Raji (cell line): ENCODE data around the gene LSAMP.

Source experiments
- POLR2A ChIP-seq: IDR thresholded peaks from 2 replicates; pipeline ENCODE4 v1.6.1; 2011; ENCODE audit warnings: low read depth, low read length, control low read depth; ENCODE audit not compliant: insufficient read depth

Gene LSAMP

DNA sequence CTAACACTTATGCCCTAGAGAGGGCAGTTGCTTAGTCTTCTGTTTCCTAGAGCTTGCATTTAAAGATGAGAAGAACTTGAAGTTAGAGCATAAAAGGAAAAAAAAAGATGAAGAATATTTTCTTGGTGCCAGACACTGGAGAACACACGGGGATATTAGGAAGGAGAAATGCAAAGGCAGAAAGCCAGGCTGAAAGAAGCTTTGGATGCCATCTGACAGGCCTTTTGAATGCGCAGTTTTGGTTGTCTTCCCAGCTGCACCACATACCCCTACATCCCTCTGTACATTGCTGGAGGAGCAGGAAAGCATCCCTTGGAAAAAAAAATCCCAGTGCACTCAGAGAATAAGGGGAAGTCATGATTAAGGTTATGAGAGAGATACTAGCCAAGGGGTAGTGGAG is 443.1 kb downstream of the LSAMP start:
- TF ChIP-seq POLR2A: no peak

GRCh38 chr3:116001151-116001621 is 444.1 kb downstream of the LSAMP start:
- TF ChIP-seq POLR2A: no peak

- TF ChIP-seq POLR2A: no peak
These were observed 445.0 kb downstream of the LSAMP start for GRCh38 chr3:116000311-116000710.

GRCh38 chr3:115999613-116000012 is 445.7 kb downstream of the LSAMP start:
- no peak for TF ChIP-seq POLR2A

DNA sequence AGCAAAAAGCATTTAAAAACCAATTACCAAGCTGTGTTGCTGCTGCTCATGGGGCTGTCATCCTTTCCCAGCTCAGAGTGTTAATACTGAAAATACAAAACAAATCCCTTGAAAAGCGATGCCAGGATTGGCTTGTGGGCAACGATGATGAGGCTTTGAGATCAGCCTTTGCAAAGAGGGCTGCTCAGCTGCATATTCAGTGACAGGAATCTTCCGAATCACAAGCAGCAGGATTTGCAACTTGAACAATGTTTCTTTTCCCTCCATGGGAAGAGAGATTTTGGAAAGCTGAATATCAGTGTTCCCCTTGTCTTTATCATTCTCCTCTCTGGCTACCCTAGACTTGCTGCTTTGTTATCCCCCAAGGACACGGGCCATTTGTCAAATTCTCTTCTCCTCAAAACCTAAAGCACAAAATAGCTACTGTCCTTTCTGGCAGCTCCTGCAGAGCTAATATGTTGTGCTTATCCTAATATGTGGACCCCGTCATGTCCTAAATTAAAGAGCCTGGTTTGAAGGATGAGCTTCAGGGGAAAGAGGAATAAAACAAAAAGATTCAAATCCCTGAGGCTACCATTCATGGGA is 446.2 kb downstream of the LSAMP start:
- no peak for TF ChIP-seq POLR2A

- no peak for TF ChIP-seq POLR2A
These were observed 448.7 kb downstream of the LSAMP start for GRCh38 chr3:115996420-115997108.

DNA sequence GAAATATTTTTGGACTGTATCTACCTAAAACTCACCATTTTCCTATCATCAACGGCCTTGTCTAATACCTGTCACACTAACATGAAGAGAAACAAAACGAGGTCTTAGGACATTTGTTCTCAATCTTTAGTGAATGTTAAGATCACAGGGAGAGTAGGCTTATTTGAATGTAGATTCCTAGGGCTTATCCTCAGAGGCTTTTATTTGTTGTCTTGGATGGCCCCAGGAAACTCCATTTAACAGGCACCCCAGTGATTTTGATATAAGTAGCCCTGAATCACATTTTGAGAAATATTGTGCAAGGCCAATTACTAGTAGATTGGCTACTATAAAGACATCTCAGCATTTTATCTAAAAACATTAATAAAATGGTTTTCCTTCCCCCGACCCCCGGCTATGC is 454.6 kb downstream of the LSAMP start:
- TF ChIP-seq POLR2A: no peak

DNA sequence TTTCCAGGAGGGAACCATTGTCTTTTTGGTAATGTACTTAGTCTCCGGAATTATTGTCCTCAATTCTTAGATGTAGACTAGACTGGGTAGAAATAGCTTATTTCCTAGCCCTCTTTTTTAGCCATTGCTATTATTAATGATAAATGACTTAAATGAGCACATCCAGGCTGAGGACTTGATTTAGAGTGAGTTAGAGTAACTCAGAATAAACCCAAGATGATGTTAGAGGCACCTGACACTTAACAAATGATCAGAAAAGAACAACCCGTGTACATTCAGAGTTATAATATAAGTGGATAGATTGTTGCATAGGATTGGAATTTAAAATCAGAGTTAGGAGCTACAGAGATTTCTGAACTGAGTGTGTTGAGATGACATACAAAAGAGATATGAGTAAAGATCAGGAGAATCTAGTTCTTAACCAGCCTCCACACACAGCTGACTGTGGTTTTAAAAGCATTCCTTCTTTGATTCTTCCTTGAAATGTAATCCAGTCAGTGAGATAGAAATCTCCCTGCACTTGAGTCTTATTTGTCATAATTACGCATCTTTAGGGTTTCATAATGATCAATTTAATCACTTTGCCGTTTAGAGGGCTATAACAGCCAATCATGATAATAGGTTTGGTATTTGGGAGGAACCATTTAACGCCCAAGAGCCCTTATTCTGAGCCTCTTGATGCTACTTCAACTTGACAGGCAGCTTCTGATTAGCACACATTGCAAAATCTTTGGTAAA is 455.4 kb downstream of the LSAMP start:
- no peak for TF ChIP-seq POLR2A

GRCh38 chr3:115986555-115987207 is 458.6 kb downstream of the LSAMP start:
- no peak for TF ChIP-seq POLR2A

DNA sequence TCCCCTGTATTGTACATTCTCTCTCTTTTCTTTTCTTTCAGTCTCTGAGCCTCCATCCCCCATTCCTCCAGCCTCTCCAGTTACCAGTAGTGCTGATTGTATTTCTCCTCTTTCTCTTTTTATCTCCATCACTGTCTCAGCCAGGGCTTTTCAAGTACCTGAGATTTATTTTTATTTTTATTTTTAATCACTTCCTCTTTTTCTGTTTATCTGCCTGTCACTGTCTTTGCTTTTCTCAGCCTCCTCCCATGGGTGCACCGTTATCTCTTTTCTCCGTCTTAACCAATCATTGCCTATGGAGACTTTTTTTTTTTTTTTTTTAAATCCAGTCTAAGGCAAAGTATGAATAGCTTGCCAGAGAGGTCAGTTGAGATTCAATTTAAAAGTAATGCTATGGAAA is 462.7 kb downstream of the LSAMP start:
- TF ChIP-seq POLR2A: no peak

DNA sequence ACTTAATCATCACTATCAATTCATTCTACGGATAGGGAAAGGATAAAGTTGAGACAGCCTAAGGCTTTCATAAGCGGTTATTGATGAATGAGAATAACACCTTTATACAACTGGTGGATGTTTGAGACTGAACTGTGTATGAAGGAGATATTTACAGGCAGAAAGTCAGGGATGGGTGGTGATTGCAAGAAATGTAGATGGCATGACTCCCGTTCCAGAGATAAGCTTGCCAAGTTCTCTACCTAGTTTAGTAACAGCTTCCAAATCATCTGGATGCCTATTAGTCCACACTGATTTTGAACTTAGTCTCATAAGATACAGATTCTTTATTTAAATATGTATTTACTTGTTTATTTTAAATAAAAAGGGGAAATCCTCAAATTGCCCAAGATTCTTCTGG is 463.2 kb downstream of the LSAMP start:
- TF ChIP-seq POLR2A: no peak

GRCh38 chr3:115980709-115981108 is 464.6 kb downstream of the LSAMP start:
- TF ChIP-seq POLR2A: no peak

DNA sequence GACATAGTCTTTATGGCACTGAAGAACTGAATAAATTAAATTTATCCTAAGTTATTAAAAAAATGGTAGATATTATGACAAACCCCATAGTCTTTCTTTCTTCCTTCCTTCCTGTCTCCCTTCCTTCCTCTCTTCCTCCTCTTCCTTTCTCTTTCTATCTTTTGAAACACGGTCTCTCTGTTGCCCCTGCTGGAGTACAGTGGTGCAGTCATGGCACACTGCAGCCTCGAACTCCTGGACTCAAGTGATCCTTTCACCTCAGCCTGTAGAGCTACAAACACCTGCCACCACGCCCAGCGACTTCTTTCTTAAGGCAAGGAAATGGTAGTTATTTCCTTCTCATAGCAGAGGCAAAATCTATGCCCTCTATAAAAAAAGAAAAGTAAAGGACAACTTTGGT is 467.4 kb downstream of the LSAMP start:
- TF ChIP-seq POLR2A: no peak

- TF ChIP-seq POLR2A: no peak
These were observed 469.5 kb downstream of the LSAMP start for GRCh38 chr3:115975796-115976195.

GRCh38 chr3:115975353-115975752 is 469.9 kb downstream of the LSAMP start:
- TF ChIP-seq POLR2A: no peak

- TF ChIP-seq POLR2A: no peak
These were observed 470.3 kb downstream of the LSAMP start for GRCh38 chr3:115974940-115975339.
